Vagina (tissue), 2 donors: ENCODE results near the gene FMNL2.

Experiments used
- POLR2A ChIP-seq, 2 donors: fragments of 450-650 bp; IDR thresholded peaks; one replicate each; pipeline ENCODE4 v1.6.1; 2017; ENCODE audit warnings: antibody characterized with exemption in 2 of 2, mild to moderate bottlenecking in 2 of 2, moderate library complexity in 2 of 2
- POLR2AphosphoS5 ChIP-seq, 2 donors: sonication (generic); formaldehyde crosslinking; IDR thresholded peaks; one replicate each; pipeline ENCODE4 v1.9.0; 2017; ENCODE audit warnings: antibody characterized with exemption in 2 of 2, mild to moderate bottlenecking in 2 of 2, low read depth in 1 of 2; ENCODE audit not compliant: insufficient read depth in 1 of 2
- TF ChIP-seq, protein P1 (sequence below), 3 experiments: fragments of 450-650 bp in 2 of 3; fragments of 200-600 bp in 1 of 3; sonication (generic) in 1 of 3; IDR thresholded peaks; one replicate each; pipeline ENCODE4 v1.5.1; 2017 to 2019; ENCODE audit warnings: antibody characterized with exemption in 3 of 3, mild to moderate bottlenecking in 2 of 3, moderate library complexity in 2 of 3

DNA sequence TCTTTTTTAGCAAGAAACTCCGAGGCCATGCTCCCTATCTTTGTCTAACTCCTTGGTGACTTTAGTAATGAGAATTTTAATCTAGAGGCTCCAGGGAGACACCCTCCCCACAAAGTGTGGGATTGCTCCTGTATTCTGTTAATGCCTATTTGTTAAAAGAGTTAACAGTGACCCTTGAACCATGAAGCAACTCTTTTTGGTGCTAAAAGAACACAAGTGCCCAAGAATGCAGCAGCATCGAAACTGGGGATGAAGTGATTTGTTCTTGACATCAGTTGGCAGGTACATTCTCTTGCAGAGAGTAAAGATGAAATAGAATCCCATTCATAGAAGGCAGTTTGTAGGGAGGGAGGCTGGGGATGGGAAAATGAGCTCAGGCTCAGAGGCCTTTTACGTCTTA is 50.0 kb downstream of the FMNL2 start:
- TF ChIP-seq, protein P1, sequence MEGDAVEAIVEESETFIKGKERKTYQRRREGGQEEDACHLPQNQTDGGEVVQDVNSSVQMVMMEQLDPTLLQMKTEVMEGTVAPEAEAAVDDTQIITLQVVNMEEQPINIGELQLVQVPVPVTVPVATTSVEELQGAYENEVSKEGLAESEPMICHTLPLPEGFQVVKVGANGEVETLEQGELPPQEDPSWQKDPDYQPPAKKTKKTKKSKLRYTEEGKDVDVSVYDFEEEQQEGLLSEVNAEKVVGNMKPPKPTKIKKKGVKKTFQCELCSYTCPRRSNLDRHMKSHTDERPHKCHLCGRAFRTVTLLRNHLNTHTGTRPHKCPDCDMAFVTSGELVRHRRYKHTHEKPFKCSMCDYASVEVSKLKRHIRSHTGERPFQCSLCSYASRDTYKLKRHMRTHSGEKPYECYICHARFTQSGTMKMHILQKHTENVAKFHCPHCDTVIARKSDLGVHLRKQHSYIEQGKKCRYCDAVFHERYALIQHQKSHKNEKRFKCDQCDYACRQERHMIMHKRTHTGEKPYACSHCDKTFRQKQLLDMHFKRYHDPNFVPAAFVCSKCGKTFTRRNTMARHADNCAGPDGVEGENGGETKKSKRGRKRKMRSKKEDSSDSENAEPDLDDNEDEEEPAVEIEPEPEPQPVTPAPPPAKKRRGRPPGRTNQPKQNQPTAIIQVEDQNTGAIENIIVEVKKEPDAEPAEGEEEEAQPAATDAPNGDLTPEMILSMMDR (IDR thresholded peaks at IDR 0.05), result no peak
- no peak for TF ChIP-seq POLR2A (IDR thresholded peaks at IDR 0.05)
- no peak for TF ChIP-seq POLR2AphosphoS5 (IDR thresholded peaks at IDR 0.05; ENCODE audit: insufficient read depth in 1 of 2, low read depth in 1 of 2)
